Esophagus muscularis mucosa (tissue), 4 donors: ENCODE measurements around the gene BTBD1.

Source experiments
- EP300 ChIP-seq: sonication (generic); formaldehyde crosslinking; IDR thresholded peaks from one replicate; pipeline ENCODE4 v1.6.1; 2017; ENCODE audit warnings: antibody characterized with exemption
- POLR2AphosphoS5 ChIP-seq, 2 donors: sonication (generic); formaldehyde crosslinking; IDR thresholded peaks; one replicate each; pipeline ENCODE4 v1.6.1; 2017; ENCODE audit warnings: antibody characterized with exemption in 2 of 2
- TF ChIP-seq, protein P1 (sequence below), 3 experiments: fragments of 200-600 bp in 2 of 3; fragments of 450-650 bp in 1 of 3; sonication (generic) in 2 of 3; IDR thresholded peaks; one replicate each; pipeline ENCODE4 v1.5.1; 2017 to 2019; ENCODE audit warnings: antibody characterized with exemption in 3 of 3, mild to moderate bottlenecking in 2 of 3, moderate library complexity in 1 of 3

DNA sequence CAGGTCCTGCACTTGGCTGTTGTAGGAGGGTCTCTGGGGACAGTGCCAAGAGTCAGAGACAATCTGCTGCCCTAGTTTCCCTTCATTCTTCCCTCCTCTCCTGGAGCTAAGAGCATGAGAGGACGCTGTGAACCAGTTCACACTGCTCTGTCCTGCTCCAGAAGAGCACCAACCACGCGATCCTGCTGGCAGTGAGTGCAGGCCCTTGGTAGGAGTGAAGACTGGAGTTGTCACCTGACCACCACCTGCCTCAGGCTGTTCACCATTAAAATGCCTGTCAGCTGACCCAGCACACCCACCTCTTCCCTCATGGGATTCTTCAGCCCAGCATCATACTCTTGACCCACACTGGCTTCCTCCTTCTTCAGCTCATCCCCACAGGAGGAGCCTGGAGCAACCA is 43.3 kb upstream of the BTBD1 start:
- TF ChIP-seq, protein P1, sequence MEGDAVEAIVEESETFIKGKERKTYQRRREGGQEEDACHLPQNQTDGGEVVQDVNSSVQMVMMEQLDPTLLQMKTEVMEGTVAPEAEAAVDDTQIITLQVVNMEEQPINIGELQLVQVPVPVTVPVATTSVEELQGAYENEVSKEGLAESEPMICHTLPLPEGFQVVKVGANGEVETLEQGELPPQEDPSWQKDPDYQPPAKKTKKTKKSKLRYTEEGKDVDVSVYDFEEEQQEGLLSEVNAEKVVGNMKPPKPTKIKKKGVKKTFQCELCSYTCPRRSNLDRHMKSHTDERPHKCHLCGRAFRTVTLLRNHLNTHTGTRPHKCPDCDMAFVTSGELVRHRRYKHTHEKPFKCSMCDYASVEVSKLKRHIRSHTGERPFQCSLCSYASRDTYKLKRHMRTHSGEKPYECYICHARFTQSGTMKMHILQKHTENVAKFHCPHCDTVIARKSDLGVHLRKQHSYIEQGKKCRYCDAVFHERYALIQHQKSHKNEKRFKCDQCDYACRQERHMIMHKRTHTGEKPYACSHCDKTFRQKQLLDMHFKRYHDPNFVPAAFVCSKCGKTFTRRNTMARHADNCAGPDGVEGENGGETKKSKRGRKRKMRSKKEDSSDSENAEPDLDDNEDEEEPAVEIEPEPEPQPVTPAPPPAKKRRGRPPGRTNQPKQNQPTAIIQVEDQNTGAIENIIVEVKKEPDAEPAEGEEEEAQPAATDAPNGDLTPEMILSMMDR (IDR thresholded peaks at IDR 0.05) = no peak
- TF ChIP-seq POLR2AphosphoS5 (IDR thresholded peaks at IDR 0.05) = no peak
- no peak for TF ChIP-seq EP300
